IMR-90 (cell line): ENCODE results near the gene LRP1B. TPM values are rescaled to one million over a fixed set of nuclear protein-coding genes. Genes with fewer than 3 reads are reported as not detected.

Experiments used
- ATAC-seq: fragments of 200-7000 bp; cut with Tn5 transposase; 2 replicates; pipeline ENCODE4 v1.9.1; 2020; ENCODE audit warnings: low read depth, mild to moderate bottlenecking, moderate library complexity
- BruUV-seq: library from RNA; stranded (reverse); fragments of 400-500 nt; replicated peaks from 2 replicates; lab custom pipeline; 2021; lab: Mats Ljungman, UMichigan
- CTCF ChIA-PET: fragments of 300-600 bp; formaldehyde crosslinking; extraction: SDS; loops from one replicate; lab custom pipeline; 2021; ENCODE audit warnings: antibody characterized with exemption; lab: Yijun Ruan, JAX
- POLR2A ChIA-PET: fragments of 300-600 bp; sonication (Branson Sonifier 250); formaldehyde crosslinking; loops from one replicate; lab custom pipeline; 2022; ENCODE audit warnings: antibody characterized with exemption; ENCODE audit not compliant: unreplicated experiment; lab: Charles Lee
- DNase-seq: peaks from one replicate; pipeline ENCODE4 v3.0.0; 2013
- H2AFZ ChIP-seq: replicated peaks from 2 replicates; pipeline ENCODE3; 2013; ENCODE audit warnings: low read length, mild to moderate bottlenecking; ENCODE audit not compliant: poor library complexity
- H2AK5ac ChIP-seq: 2 replicates; pipeline ENCODE4 v1.6.1; 2013; ENCODE audit warnings: low read depth, low read length, inconsistent platforms
- H2AK9ac ChIP-seq: replicated peaks from 2 replicates; pipeline ENCODE3; 2013; ENCODE audit warnings: mild to moderate bottlenecking, low read depth, low read length, moderate library complexity; ENCODE audit not compliant: poor library complexity
- H2BK120ac ChIP-seq: 2 replicates; pipeline ENCODE4 v1.6.1; 2013; ENCODE audit warnings: low read depth, low read length, inconsistent platforms
- H2BK15ac ChIP-seq: 3 replicates; pipeline ENCODE4 v1.6.1; 2013; ENCODE audit warnings: low read depth, low read length, inconsistent platforms
- H2BK20ac ChIP-seq: 2 replicates; pipeline ENCODE4 v1.6.1; 2013; ENCODE audit warnings: low read depth, mild to moderate bottlenecking, inconsistent platforms, low read length, moderate library complexity
- H2BK5ac ChIP-seq: 2 replicates; pipeline ENCODE4 v1.6.1; 2013; ENCODE audit warnings: mild to moderate bottlenecking, low read depth, low read length, inconsistent platforms; ENCODE audit not compliant: poor library complexity, severe bottlenecking
- H3K14ac ChIP-seq: replicated peaks from 2 replicates; pipeline ENCODE4 v1.6.1; 2013; ENCODE audit warnings: low read depth, low read length, inconsistent platforms
- H3K18ac ChIP-seq: 2 replicates; pipeline ENCODE4 v1.6.1; 2013; ENCODE audit warnings: low read depth, low read length, control low read depth
- H3K23ac ChIP-seq: 2 replicates; pipeline ENCODE4 v1.6.1; 2013; ENCODE audit warnings: low read depth, low read length, inconsistent platforms
- H3K27ac ChIP-seq: 2 replicates; pipeline ENCODE4 v1.5.1; 2013; ENCODE audit warnings: mild to moderate bottlenecking, control low read depth, low read length; ENCODE audit not compliant: insufficient read depth
- H3K27me3 ChIP-seq: 2 replicates; pipeline ENCODE4 v1.6.1; 2013; ENCODE audit warnings: low read length; ENCODE audit not compliant: control insufficient read depth, insufficient read depth
- H3K36me3 ChIP-seq: 2 replicates; pipeline ENCODE4 v1.6.1; 2013; ENCODE audit warnings: low read length, mixed read lengths; ENCODE audit not compliant: control insufficient read depth, insufficient read depth
- H3K4ac ChIP-seq: 2 replicates; pipeline ENCODE4 v1.6.1; 2013; ENCODE audit warnings: low read depth, low read length, inconsistent platforms
- H3K4me1 ChIP-seq: 2 replicates; pipeline ENCODE4 v1.6.1; 2013; ENCODE audit warnings: low read length, mixed read lengths; ENCODE audit not compliant: control insufficient read depth, insufficient read depth
- H3K4me2 ChIP-seq: 2 replicates; pipeline ENCODE4 v1.6.1; 2013; ENCODE audit warnings: low read depth, mild to moderate bottlenecking, control low read depth, low read length, moderate library complexity
- H3K4me3 ChIP-seq: 2 replicates; pipeline ENCODE4 v1.5.1; 2013; ENCODE audit warnings: low read depth, mild to moderate bottlenecking, control low read depth, low read length, moderate library complexity; ENCODE audit not compliant: insufficient read depth
- H3K56ac ChIP-seq: 2 replicates; pipeline ENCODE4 v1.6.1; 2013; ENCODE audit warnings: low read length, inconsistent platforms; ENCODE audit not compliant: insufficient read depth; ENCODE audit errors: extremely low read depth
- H3K79me1 ChIP-seq, 2 experiments: 2 replicates each; pipeline ENCODE4 v1.6.1; 2013; ENCODE audit warnings: low read length in 2 of 2, inconsistent platforms in 1 of 2, low read depth in 1 of 2
- H3K9ac ChIP-seq: 2 replicates; pipeline ENCODE4 v1.6.1; 2013; ENCODE audit warnings: low read depth, low read length, control low read depth
- H3K9me1 ChIP-seq: 2 replicates; pipeline ENCODE4 v1.6.1; 2013; ENCODE audit warnings: low read length, inconsistent platforms; ENCODE audit not compliant: insufficient read depth
- H3K9me3 ChIP-seq: 2 replicates; pipeline ENCODE4 v1.6.1; 2013; ENCODE audit warnings: low read length; ENCODE audit not compliant: control insufficient read depth, insufficient read depth
- H4K20me1 ChIP-seq: 2 replicates; pipeline ENCODE4 v1.6.1; 2013; ENCODE audit warnings: low read length, inconsistent platforms; ENCODE audit not compliant: insufficient read depth
- H4K5ac ChIP-seq: 2 replicates; pipeline ENCODE4 v1.6.1; 2013; ENCODE audit warnings: mild to moderate bottlenecking, low read depth, low read length, control low read depth
- H4K8ac ChIP-seq, 2 experiments: 2 replicates each; pipeline ENCODE4 v1.6.1; 2013; ENCODE audit warnings: low read depth in 2 of 2, low read length in 2 of 2, control low read depth in 1 of 2, inconsistent platforms in 1 of 2
- H4K91ac ChIP-seq: 2 replicates; pipeline ENCODE4 v1.6.1; 2013; ENCODE audit warnings: low read depth, low read length, inconsistent platforms; ENCODE audit not compliant: insufficient read depth
- FOS ChIP-seq: fragments of 150-350 bp; IDR thresholded peaks from 2 replicates; pipeline ENCODE4 v1.6.1; 2016; ENCODE audit warnings: low read depth, low read length
- MAFK ChIP-seq: IDR thresholded peaks from 2 replicates; pipeline ENCODE4 v1.6.1; 2012; ENCODE audit warnings: low read depth, low read length, improper control_type of control experiment
- WGBS, 2 experiments: methylation state at CpG; one replicate each; pipeline versions ENCODE4 v1.1.5 to v1.1.7; 2013; ENCODE audit warnings: missing lambda C conversion rate in 2 of 2; ENCODE audit not compliant: insufficient read length in 1 of 2; ENCODE audit errors: extremely low coverage in 2 of 2; 5-methylcytosine and 5-hydroxymethylcytosine counted together
- dilution Hi-C: fragments of 300-500 bp; cut with HindIII; formaldehyde crosslinking; loops from one replicate; pipeline ENCODE4 v1.14.3; 2018; ENCODE audit warnings: low sequenced_read_pairs; ENCODE audit not compliant: unreplicated experiment
- in situ Hi-C: fragments of 300-500 bp; cut with MboI; formaldehyde crosslinking; loops from 3 replicates; pipeline ENCODE4 v1.14.3; 2019; ENCODE audit warnings: low sequenced_read_pairs, inconsistent platforms, mixed read lengths
- intact Hi-C: fragments of 100-400 bp; cut with micrococcal nuclease; formaldehyde crosslinking; loops from 2 replicates; pipeline ENCODE4 v1.10.0; 2022
- polyA plus RNA-seq, 3 experiments: library from polyadenylated mRNA; depleted of rRNA; stranded (reverse); fragments of >200 nt; gene quantifications; 2 replicates each; pipeline ENCODE4 v1.2.3, GENCODE V29; 2012; ENCODE audit warnings: low replicate concordance in 1 of 3
- total RNA-seq: library from RNA; depleted of rRNA; stranded (reverse); fragments of >200 nt; gene quantifications from 2 replicates; pipeline ENCODE4 v1.2.3, GENCODE V29; 2012

LRP1B gene
- total and polyA plus RNA-seq, 2 of the 4 experiments (the other 2 are of a cell fraction), result under 0.01 to 0.02 TPM

DNA sequence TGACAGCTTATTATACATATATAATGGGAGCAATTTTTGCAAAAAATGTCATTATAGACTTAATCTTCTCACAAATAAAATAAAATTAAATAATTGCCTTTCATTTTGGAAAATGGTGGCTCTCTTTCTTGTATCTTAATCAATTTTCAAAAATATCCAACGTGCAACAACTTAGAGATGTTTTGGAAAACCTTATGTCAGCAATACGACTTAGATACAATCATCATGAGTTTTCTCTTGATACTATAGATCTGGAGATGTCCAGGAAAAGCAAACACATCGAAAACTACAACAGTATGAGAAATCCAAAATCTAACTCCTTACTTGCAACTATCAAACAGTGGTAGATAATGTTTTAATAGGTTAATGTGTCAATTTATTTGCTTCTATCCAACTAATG, 1529.0 kb downstream of the LRP1B start:
- Histone ChIP-seq H2BK20ac (no peak overlapping the region), H3K4me2 (no peak overlapping the region), H3K27ac (no peak overlapping the region), H3K9me1 (no peaks in the 10 kb centered on the region), H2BK5ac (no peak overlapping the region), H3K27me3 (no peaks in the 10 kb centered on the region), H3K23ac (no peak overlapping the region), H2AFZ (no peak overlapping the region), H2BK15ac (no peak overlapping the region), H3K36me3 (no peaks in the 10 kb centered on the region), H3K4me1 (no peaks in the 10 kb centered on the region), H4K20me1 (no peaks in the 10 kb centered on the region), H3K56ac (no peak overlapping the region), H3K9me3 (no peaks in the 10 kb centered on the region), H3K79me1 (no peaks in the 10 kb centered on the region), H4K91ac (no peak overlapping the region), H2BK120ac (no peak overlapping the region), H3K14ac (no peak overlapping the region), H3K18ac (no peak overlapping the region), H3K4ac (no peak overlapping the region), H4K8ac (no peak overlapping the region), H2AK5ac (no peak overlapping the region), H2AK9ac (no peak overlapping the region), H3K4me3 (no peak overlapping the region), H3K9ac (no peak overlapping the region), H4K5ac (no peak overlapping the region)
- POLR2A ChIA-PET, result no interaction called here
- no TSS peak for BruUV-seq
- TF ChIP-seq MAFK, result peak; percentile 14; the same call in 1 of the 2 replicates
- TF ChIP-seq FOS, result no peak
- in situ Hi-C loops (no loop called here), intact Hi-C loops (no loop called here), dilution Hi-C loops (no loop called here)
- DNase-seq, result no peak
- WGBS, 2 experiments, result no CpG with 5 or more reads among the region's 3 CpGs
- no peak for ATAC-seq
- CTCF ChIA-PET, result no interaction called here
